GM06990 (cell line): Measurements from ENCODE around the gene PYROXD2.

ENCODE experiments used
- DNase-seq: peaks from one replicate; pipeline ENCODE4 v3.0.0-alpha.2; 2011; ENCODE audit not compliant: insufficient read length; ENCODE audit errors: extremely low read depth
- H3K27me3 ChIP-seq: replicated peaks from 2 replicates; pipeline ENCODE4 v1.6.0; 2011; ENCODE audit warnings: low read length; ENCODE audit not compliant: control insufficient read depth, insufficient read depth
- H3K36me3 ChIP-seq: 2 replicates; pipeline ENCODE4 v1.5.1; 2011; ENCODE audit warnings: low read length; ENCODE audit not compliant: control insufficient read depth, insufficient read depth
- H3K4me3 ChIP-seq: replicated peaks from 2 replicates; pipeline ENCODE4 v1.5.1; 2011; ENCODE audit warnings: low read depth, mild to moderate bottlenecking, control low read depth, low read length
- TF ChIP-seq, protein P1 (sequence below): IDR thresholded peaks from 2 replicates; pipeline ENCODE4 v1.5.1; 2011; ENCODE audit warnings: low read length, control low read depth, mild to moderate bottlenecking, inconsistent platforms; ENCODE audit not compliant: insufficient read depth, poor library complexity, severe bottlenecking

PYROXD2 gene

DNA sequence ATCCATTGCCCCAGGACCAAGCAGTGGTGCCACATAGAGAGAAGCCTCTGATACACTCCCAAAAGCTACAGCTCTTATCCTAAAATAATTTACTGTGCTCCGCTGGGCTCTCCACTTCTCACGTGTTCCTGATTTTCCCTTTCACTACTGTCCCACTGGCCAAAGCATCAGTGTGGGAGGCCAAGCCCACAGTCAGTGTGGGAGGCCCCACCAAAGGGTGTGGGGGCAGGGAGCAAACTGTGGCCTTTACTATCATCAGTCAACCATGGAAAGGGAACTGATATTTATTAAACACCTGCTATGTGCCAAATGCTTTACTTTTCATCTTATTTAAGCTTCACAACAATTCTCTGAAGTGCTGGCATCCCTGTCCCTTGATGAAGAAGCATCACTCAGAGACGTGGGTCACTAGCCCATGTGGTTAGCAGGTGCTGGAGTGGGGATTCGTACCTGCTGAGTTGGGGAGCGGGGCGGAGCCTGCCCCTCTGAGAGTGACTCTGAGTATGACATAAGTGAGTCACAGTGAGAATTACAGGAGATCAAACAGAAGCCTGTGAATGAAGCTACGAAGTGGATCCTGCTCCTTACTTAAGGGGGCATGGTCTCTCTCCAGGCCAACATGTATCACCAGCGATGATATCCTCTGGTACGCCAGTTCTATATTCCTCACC, 50.4 kb downstream of the PYROXD2 start:
- TF ChIP-seq, protein P1, sequence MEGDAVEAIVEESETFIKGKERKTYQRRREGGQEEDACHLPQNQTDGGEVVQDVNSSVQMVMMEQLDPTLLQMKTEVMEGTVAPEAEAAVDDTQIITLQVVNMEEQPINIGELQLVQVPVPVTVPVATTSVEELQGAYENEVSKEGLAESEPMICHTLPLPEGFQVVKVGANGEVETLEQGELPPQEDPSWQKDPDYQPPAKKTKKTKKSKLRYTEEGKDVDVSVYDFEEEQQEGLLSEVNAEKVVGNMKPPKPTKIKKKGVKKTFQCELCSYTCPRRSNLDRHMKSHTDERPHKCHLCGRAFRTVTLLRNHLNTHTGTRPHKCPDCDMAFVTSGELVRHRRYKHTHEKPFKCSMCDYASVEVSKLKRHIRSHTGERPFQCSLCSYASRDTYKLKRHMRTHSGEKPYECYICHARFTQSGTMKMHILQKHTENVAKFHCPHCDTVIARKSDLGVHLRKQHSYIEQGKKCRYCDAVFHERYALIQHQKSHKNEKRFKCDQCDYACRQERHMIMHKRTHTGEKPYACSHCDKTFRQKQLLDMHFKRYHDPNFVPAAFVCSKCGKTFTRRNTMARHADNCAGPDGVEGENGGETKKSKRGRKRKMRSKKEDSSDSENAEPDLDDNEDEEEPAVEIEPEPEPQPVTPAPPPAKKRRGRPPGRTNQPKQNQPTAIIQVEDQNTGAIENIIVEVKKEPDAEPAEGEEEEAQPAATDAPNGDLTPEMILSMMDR = no peak

DNA sequence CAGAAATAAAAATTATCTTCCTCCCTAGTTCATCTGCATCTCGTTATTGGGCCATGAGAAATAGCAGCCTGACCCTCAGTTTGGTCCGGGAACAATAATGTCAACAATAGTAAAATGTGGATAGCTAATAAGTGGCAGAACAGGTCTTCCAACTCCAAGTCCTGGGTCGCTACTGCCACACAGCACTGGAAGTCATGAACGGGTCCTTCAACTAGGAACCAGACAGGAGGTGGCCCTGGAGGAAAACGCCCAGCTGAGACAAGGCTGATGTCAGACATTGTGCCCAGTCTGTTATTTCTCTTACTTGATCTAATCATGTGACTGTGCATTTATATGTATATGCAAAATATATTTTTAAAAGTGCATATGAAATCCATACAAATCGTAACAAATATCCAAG, 51.8 kb downstream of the PYROXD2 start:
- TF ChIP-seq, protein P1 = no peak
- no peaks in the 10 kb centered on the region for H3K27me3 ChIP-seq
- no peak overlapping the region for H3K4me3 ChIP-seq
- no peak for DNase-seq
- no peaks in the 10 kb centered on the region for H3K36me3 ChIP-seq

More for the DNA sequence above, 50.4 kb downstream of the PYROXD2 start:
- no peaks in the 10 kb centered on the region for H3K27me3 ChIP-seq
- peak; percentile 29 for DNase-seq
- no peak overlapping the region for H3K4me3 ChIP-seq
- H3K36me3 ChIP-seq = no peaks in the 10 kb centered on the region

DNA sequence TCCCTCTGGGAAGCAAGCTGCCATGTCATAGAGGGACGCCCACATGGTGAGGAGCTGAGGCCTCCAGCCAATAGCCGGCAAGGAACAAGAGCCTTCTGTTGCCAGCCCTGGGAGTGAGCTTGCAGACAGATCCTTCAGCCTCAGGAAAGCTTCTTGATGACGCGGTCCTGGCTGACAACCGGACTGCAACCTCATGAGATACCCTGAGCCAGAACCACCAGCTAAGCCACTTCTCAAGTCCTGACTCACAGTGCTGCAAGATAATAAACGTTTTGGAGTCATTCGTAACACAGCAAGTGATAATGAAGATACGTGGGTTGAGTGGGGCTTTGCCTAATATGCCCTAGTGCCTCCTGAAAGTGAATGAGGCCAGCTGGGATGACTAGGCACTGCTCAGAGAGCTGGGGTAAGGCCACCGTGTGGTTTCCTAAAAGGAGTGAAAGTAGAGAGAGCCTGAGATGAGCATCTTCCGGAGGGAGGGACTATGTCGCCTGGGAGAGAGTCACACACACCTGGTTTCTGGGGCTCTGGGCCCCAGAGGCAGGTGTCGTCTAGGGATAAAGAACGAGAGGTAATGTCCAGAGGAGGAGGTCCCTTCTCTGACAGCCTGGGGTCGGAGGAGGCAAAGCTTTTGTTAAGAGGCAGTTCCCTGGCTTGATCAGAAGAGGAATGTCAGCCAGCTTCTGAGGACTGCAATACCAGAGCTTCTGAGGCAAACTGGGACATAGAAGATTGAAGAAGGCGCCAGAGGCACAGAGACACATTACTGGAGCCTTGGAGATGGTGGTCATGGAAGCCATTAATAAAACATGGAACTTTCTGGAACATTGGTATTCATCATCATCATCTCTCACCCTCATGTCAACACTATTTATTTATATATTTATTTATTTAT, 53.6 kb downstream of the PYROXD2 start:
- Histone ChIP-seq H3K36me3 (no peaks in the 10 kb centered on the region), H3K4me3 (no peak overlapping the region; the same call in 1 of the 2 replicates), H3K27me3 (no peaks in the 10 kb centered on the region)
- TF ChIP-seq, protein P1 = no peak
- DNase-seq = peak; percentile 57

DNA sequence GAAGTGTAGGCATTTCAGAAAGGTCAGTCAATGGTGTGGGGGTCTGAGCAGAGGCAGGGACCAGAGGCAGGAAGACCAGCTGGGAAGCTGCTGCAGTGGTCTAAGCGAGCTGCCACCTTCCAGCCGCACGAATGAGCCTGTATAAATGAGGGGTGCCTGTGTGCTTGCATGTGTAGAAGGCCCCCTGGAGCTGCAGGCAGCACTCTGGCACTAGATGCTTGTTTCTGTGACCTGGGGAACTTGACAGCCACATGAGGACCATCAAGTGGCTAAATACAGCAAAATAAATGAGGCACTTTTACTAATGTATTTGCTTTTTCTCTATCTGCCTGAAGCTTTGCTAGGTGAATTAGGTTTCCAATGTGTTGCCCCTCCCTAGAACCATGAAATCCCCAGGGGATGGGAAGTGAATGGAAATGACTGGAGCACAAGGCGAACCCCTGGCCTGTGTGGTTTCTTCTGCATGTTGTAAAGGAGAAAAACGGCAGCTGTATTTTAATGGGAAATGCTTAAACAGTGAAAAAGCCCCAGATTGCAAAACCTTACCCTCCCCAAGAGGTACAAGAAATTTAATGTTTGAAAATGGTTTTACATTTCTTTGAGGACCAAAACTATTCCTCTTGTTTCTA, 57.7 kb downstream of the PYROXD2 start:
- Histone ChIP-seq H3K27me3 (no peaks in the 10 kb centered on the region; the same call in 1 of the 2 replicates), H3K4me3 (no peak overlapping the region), H3K36me3 (no peaks in the 10 kb centered on the region)
- DNase-seq = no peak
- TF ChIP-seq, protein P1 = no peak

DNA sequence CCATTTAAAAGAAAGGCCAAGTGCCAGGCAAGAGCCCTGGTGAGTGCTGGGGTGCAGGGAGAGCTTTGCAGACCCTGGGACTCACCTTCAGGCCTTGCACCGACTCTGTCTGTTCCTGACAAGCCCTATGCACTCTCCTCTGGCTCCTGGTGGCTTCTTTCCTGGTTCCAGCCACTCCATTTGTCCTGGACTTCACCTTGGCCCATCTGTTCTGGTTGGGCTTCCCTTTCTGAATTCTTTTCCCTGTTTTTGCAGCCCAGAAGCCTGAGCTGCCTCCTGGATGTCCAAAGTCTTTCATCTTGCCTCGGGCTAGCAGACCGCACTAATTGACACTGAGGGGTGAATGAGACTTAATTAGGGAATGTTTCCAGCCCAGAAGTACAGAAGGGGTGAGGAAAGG, 60.5 kb downstream of the PYROXD2 start:
- Histone ChIP-seq H3K4me3 (no peak overlapping the region), H3K27me3 (no peaks in the 10 kb centered on the region; the same call in 1 of the 2 replicates), H3K36me3 (no peaks in the 10 kb centered on the region)
- DNase-seq = no peak
- TF ChIP-seq, protein P1 = no peak
